Measurements from ENCODE around the gene SNTG2. TPM values are rescaled to one million over a fixed set of nuclear protein-coding genes. Genes with fewer than 3 reads are reported as not detected.

The SNTG2 gene
- total RNA-seq, 2 donors from 2014 or later: 0.72 to 1.0 TPM

DNA sequence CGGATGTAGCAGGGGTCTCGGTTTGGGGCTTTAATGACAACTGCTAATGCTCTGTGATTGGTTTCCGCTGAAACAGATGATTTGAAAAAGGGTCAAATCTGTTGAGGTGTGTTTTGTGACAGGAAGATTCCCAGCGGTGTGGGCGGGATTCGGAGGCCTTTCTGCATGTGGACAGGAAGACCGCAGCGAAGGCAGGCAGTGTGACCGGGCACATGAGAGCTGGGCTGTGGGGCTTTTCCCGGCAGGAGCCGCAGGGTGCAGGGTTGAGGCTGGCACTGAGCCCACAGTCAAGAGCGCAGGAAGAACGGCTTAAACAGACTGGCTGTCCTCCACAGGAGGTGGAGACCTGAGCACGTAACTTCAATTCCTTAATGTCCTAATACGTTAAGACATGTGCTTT, 282.6 kb downstream of the SNTG2 start:
- intact Hi-C loops (cut with DNase I): no loop called here
- H3K9ac ChIP-seq (ENCODE audit: low read depth in 2 of 2, low read length in 2 of 2): no peak overlapping the region
- H3K36me3 ChIP-seq: no peaks in the 10 kb centered on the region
- H3K4me3 ChIP-seq: no peak overlapping the region
- no peak for DNase-seq
- H3K4me1 ChIP-seq: no peaks in the 10 kb centered on the region
- H3K9me3 ChIP-seq: no peaks in the 10 kb centered on the region
- TF ChIP-seq, protein P1, sequence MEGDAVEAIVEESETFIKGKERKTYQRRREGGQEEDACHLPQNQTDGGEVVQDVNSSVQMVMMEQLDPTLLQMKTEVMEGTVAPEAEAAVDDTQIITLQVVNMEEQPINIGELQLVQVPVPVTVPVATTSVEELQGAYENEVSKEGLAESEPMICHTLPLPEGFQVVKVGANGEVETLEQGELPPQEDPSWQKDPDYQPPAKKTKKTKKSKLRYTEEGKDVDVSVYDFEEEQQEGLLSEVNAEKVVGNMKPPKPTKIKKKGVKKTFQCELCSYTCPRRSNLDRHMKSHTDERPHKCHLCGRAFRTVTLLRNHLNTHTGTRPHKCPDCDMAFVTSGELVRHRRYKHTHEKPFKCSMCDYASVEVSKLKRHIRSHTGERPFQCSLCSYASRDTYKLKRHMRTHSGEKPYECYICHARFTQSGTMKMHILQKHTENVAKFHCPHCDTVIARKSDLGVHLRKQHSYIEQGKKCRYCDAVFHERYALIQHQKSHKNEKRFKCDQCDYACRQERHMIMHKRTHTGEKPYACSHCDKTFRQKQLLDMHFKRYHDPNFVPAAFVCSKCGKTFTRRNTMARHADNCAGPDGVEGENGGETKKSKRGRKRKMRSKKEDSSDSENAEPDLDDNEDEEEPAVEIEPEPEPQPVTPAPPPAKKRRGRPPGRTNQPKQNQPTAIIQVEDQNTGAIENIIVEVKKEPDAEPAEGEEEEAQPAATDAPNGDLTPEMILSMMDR (IDR thresholded peaks at IDR 0.05): no peak
- H3K27me3 ChIP-seq: no peaks in the 10 kb centered on the region
- no peak overlapping the region for H3K27ac ChIP-seq

DNA sequence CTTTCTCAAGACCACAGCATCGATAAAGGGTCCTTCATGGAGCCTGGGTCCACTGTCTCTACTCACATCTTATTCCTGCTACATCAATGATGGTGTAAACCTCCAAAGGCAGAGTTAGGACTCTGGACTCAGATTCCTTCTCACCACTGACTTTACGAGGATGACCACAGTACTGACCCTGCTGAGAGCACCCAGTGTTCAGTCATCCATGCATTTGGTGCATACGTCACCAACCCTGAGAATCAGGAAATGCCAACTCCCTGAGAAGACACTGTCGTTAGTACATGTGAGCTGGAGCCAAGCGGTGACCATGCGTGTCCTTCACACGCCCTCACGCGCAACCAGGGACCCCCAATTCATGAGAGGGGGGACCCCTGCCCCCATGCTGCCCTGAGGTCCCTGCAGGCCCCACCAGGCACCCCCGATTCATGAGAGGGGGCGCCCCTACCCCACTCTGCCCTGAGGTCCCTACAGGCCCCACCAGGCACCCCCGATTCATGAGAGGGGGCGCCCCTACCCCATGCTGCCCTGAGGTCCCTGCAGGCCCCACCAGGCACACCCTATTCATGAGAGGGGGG, 284.2 kb downstream of the SNTG2 start:
- Histone ChIP-seq H3K9ac (ENCODE audit: low read depth in 2 of 2, low read length in 2 of 2) (no peak overlapping the region), H3K36me3 (no peaks in the 10 kb centered on the region), H3K9me3 (no peaks in the 10 kb centered on the region), H3K4me1 (no peaks in the 10 kb centered on the region), H3K4me3 (no peak overlapping the region), H3K27me3 (no peaks in the 10 kb centered on the region), H3K27ac (no peak overlapping the region)
- intact Hi-C loops (cut with DNase I): no loop called here
- TF ChIP-seq, protein P1 (IDR thresholded peaks at IDR 0.05): no peak
- no peak for DNase-seq

DNA sequence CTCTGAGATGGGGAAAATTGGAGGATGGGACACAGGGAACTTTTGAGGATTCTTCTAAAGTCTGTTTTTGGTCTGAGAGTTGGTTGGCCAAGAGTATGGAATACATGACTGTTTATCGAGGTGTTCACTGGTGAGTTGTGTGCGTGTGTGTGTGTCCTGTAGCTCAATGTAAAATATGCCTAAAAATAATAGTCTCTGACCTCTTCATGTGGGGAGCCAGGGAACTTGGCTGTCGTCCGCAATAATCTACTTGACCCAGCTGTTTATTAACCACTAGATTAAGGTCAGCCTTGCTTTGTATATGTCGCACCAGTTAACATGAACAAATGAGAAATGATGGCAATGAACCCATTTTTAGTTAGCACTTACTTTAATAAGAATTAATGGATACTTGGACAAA, 285.2 kb downstream of the SNTG2 start:
- Histone ChIP-seq H3K4me1 (no peaks in the 10 kb centered on the region), H3K9me3 (no peaks in the 10 kb centered on the region), H3K36me3 (no peaks in the 10 kb centered on the region), H3K9ac (ENCODE audit: low read depth in 2 of 2, low read length in 2 of 2) (no peak overlapping the region), H3K4me3 (no peak overlapping the region), H3K27me3 (no peaks in the 10 kb centered on the region), H3K27ac (no peak overlapping the region)
- TF ChIP-seq, protein P1 (IDR thresholded peaks at IDR 0.05): no peak
- intact Hi-C loops (cut with DNase I): no loop called here
- no peak for DNase-seq

DNA sequence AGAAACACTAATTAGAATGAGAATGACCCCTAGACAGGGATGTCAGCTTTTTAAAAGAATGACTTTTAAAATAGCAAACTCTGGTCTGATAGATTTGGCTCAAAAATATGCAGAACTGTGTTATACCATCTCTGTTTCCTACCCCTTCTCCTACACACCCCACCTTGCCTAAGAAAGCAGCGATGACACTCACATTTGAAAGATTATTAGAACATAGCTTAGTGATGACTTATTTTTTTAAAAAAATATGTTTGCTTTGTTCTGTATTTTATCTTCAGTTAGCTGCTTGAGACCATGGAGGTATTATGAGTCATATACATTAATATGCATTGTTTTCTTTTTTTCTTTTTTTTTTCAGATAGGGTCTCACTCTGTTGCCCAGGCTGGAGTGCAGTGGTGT, 286.0 kb downstream of the SNTG2 start:
- no peaks in the 10 kb centered on the region for H3K4me1 ChIP-seq
- TF ChIP-seq, protein P1 (IDR thresholded peaks at IDR 0.05): no peak
- H3K9me3 ChIP-seq: no peaks in the 10 kb centered on the region
- no peak overlapping the region for H3K4me3 ChIP-seq
- intact Hi-C loops (cut with DNase I): no loop called here
- H3K9ac ChIP-seq (ENCODE audit: low read depth in 2 of 2, low read length in 2 of 2): no peak overlapping the region
- no peak overlapping the region for H3K27ac ChIP-seq
- H3K27me3 ChIP-seq: no peaks in the 10 kb centered on the region
- H3K36me3 ChIP-seq: no peaks in the 10 kb centered on the region
- no peak for DNase-seq

DNA sequence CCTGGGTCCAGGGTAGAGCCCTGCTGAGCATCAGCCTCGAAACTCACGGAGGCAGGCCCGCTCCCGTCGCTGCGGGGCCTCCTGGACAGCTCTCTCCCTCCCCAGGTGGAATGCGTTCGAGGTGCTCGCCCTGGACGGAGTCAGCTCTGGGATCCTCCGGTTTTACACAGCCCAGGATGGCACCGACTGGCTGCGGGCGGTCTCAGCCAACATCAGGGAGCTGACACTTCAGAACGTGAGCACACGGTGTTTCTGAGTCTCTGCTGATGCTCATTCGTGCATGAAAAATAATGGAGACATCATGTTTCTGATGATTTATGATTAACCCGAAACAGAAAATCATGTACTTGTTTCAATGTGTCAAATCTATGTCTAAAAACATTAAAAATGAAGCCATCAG, 287.1 kb downstream of the SNTG2 start:
- Histone ChIP-seq H3K36me3 (no peaks in the 10 kb centered on the region), H3K4me3 (no peak overlapping the region), H3K27ac (no peak overlapping the region), H3K4me1 (no peaks in the 10 kb centered on the region), H3K9ac (ENCODE audit: low read depth in 2 of 2, low read length in 2 of 2) (no peak overlapping the region), H3K9me3 (no peaks in the 10 kb centered on the region), H3K27me3 (no peaks in the 10 kb centered on the region)
- no peak for DNase-seq
- intact Hi-C loops (cut with DNase I): no loop called here
- TF ChIP-seq, protein P1 (IDR thresholded peaks at IDR 0.05): no peak
